CD4-positive, alpha-beta T cell treated with Interleukin-17A for 4 hours (primary cell): ENCODE data around the gene KCNH2.
"Not testable (repeated sequence)": the region's sequence is repeated elsewhere in the genome, so short reads cannot be mapped to it uniquely, and the experiment has no call there.

Experiments used
- DNase-seq: peaks from one replicate; pipeline ENCODE4 v3.0.0-alpha.2; 2020; ENCODE audit warnings: mixed read lengths

Gene KCNH2

GRCh38 chr7:150927956-150928344 is 50.2 kb downstream of the KCNH2 start:
- DNase-seq: no peak

- DNase-seq: no peak
Observed at GRCh38 chr7:150927157-150927955, 50.8 kb downstream of the KCNH2 start.

DNA sequence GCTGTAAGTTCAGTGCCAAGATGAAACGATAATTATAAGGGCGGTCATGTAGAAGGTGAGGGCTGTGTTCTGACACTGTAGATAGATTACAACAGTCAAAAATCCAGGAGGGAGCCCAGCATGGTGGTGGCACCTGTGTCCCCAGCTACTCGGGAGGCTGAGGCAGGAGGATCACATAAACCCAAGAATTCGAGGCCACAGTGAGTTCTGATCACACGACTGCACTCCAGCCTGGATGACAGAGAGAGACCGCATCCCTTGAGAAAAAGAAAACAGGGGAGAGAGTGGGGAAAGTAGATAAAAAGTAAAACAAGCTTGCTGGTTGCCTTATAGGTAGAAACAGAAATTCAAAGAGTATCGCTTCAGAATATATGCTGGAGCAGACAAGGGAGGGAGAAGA is 52.1 kb downstream of the KCNH2 start:
- DNase-seq: no peak

DNA sequence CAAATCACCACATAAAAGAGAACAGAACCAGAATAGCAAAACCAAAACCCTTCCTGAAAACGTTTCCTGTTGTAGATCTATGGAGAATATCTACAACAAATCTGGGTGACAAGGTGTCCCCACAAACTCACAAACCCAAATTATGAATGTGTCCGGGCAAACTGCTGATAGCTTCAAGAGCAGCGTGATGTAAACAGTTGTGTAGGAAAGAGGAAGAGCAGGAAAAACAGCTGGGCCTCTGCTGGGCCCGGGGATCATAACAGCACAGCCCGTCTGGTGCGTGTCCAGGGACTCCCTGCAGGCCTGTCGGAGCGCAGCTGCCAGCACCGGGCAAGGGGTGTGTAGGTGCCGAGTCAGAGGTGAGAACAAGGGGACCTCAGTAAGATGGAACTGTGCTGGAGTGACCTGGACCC is 53.7 kb downstream of the KCNH2 start:
- no peak for DNase-seq

- no peak for DNase-seq
Observed at GRCh38 chr7:150923802-150924201, 54.3 kb downstream of the KCNH2 start.

GRCh38 chr7:150923196-150923595 is 54.9 kb downstream of the KCNH2 start:
- no peak for DNase-seq

- no peak for DNase-seq
Observed at GRCh38 chr7:150919160-150919559, 59.0 kb downstream of the KCNH2 start.

DNA sequence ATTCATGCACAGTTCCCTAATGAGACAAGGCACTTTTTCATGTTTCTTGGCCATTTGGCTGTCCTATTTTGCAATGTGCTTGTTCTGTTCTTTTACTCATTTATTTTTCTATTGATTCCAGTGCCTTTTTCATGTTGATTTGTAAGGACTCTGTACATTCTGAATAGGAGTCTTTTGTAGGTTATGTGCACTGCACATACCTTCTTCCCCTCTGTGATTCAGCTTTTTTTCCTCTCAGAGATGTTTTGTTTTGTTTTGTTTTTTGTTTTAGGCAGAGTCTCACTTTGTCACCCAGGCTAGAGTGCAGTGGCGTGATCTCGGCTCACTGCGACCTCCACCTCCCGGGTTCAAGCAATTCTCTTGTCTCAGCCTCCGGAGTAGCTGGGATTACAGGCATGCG is 59.7 kb downstream of the KCNH2 start:
- DNase-seq: no peak

GRCh38 chr7:150917969-150918368 is 60.2 kb downstream of the KCNH2 start:
- DNase-seq: no peak

DNA sequence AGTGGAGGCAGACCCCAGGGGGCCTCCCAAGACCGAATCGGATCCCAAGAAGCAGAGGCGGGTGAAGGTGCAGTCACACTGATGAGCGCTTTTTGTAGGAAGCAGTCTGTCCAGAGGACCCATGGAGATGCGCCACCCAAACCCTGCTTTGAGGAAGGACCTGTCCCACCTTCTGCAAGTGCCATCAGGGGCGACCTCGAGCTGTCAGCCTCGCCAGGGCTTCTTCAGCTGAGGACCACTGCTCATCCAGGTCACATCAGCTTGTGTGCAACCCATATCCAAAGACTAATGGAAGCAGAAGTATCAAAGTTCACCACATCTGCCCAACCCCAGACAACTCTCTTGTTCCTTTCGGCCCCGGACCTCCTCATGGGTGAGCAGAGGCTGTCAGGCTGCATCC is 61.5 kb downstream of the KCNH2 start:
- no peak for DNase-seq

DNA sequence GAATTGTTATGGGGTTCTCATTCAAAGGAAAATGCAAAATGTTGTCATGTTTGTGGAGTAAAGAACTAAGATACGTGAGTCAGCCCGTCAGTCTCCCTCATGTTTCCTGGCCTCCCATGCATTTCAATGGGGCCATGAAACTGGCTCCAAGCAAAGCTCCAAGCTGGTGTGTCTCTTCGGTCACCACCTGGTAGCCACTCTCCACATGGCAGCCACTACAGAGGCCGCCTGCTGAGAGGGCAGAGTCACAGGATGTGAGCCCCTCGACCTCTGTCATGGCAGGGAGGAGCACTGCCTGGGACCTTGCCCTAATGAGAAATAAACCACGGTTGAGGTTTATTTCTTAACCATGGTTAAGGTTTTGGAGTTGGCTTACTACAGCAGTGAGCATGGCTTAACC is 63.2 kb downstream of the KCNH2 start:
- DNase-seq: no peak

GRCh38 chr7:150914196-150914595 is 63.9 kb downstream of the KCNH2 start:
- no peak for DNase-seq

- DNase-seq: no peak
Observed at GRCh38 chr7:150912427-150912826, 65.7 kb downstream of the KCNH2 start.

GRCh38 chr7:150911590-150912267 is 66.4 kb downstream of the KCNH2 start:
- DNase-seq: no peak

DNA sequence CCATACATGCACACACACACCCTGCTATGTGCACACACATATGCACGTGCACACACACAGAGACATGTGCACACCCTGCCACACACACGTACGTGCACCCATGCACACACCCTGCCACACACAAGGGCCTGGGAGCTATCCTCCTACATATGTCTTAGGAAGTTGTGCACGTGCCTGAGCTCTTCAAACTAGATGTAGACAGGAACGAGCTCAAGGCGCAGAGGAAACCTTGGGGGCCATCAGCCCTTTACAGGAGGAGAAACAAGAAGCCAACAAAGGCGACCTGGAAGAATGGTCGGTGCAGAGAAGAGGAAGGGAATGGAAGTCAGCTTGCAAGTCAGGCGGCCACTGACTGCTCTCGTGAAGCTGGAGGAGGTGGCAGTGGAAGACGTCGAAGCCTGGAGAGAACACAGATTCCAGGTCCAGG is 67.1 kb downstream of the KCNH2 start:
- no peak for DNase-seq

DNA sequence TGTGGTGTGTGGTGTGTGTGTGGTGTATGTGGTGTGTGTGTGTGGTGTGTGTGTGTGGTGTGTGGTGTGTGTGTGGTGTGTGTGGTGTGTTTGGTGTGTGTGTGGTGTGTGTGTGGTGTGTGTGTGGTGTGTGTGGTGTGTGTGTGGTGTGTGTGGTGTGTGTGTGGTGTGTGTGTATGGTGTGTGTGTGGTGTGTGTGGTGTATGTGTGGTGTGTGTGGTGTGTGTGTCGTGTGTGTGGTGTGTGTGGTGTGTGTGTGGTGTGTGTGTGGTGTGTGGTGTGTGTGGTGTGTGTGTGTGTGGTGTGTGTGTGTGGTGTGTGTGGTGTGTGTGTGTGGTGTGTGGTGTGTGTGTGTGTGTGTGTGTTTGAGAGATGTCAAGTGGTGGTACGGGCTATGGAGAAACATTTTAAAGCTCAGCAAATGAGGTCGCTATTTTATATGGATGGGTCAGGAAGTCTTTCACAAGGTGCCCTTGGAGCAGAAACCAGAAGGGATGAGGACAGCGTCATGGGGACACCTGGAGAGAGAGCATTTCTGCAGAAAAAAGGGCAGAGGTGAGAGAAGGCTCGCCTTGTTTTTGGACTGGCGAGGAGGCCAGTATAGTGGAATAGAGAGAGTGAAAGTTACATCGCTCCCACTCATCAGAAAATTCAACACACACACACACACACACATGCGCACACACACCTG is 67.7 kb downstream of the KCNH2 start:
- not testable (repeated sequence) for DNase-seq

DNA sequence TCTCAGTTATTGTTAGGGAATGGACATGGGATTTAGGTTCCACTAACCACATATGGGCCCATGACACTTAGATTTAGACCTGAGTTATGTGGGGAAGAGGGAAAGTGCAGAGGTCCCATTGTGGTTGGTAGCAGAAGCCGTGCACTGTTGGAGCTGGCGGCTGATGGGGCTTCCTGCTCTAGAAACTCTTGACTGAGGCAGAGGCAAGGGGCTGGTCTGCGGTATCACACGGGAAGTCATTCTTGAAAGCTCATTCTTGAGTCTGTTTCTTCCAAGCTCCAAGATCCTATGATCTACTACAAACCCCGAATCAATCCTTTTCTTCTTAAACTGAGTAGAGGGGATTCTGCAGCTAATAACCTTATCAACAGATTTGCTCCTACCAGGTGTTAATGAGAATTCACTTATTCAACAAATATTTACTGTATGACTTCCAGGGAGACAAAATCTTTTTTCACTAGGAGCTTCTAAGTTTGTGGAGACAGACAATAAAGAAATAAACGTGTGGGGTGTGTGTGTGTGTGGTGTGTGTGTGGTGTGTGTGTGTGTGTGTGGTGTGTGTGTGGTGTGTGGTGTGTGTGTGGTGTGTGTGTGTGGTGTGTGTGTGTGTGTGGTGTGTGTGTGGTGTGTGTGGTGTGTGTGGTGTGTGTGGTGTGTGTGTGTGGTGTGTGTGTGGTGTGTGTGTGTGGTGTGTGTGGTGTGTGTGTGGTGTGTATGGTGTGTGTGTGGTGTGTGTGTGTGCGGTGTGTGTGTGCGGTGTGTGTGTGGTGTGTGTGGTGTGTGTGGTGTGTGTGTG is 68.7 kb downstream of the KCNH2 start:
- DNase-seq: peak; percentile 59

DNA sequence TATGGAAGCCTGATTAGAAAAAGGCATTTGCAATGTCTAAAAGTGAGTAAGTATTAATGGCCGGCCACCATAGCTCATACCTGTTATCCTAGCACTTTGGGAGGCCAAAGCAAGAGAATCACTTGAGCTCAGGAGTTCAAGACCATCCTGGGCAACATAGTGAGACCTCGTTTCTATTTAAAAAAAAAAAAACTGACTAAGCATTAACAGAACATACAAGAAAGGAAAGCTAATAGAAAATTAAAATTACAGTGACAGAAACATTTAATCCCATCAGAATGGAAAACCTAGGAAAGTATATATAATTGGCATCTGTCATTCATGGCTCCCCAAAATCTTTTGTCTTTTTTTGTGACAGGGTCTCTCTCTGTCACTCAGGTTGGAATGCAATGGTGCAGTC is 69.9 kb downstream of the KCNH2 start:
- no peak for DNase-seq

- DNase-seq: no peak
Observed at GRCh38 chr7:150904011-150904909, 73.9 kb downstream of the KCNH2 start.

DNA sequence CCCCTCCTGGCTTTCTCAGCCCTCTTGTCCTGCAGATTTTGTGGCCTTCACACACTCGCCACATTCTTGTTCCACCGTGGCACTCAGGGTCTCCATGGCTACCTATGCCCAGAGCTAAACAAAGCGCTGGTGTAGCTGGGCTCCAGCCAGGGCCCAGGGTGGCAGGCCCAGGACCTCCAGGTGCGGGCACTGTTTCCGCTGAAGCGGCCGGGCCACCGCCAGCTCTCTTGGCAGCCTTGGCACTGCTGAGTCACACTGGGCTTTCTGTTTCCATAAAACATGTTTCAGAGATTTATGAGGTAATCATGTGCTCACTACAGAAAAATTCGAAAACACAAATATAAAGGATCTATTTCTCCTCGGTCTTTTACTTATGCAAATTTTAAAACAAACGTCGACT is 74.5 kb downstream of the KCNH2 start:
- DNase-seq: no peak

GRCh38 chr7:150902078-150903033 is 75.8 kb downstream of the KCNH2 start:
- DNase-seq: no peak
